ENCODE measurements around the gene UBASH3A.

The UBASH3A gene

DNA sequence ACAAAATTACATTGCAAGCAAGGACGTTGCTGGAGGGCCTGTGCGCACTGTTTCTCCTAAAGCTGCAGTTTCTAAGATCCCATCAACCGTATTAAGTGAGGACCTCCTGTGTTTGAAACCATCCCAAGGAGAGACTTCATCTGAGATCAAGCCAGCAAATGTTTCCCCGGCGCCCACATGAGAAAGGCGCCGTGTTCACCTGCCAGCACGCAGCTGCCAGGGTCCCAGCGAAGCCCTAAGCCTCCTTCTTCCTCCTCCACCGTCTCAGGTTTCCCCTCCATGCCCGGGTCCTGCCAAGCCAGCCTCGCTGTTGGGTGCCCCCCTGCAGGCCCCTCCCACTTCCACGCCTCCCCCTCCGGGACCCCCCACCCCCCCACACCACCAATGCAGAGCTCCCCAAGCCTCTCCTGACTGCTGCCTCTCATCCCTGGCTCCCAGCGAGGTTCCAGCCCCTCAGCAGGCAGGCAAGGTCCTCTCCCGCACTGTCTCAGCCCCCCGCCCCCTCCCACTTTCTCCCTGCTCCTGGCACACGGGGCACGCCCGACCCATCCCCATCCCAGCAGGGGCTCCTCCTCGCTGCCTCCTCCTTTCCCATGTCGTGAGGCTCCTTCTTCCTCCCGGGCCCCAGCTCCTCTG, 28.7 kb upstream of the UBASH3A start:
- H3K27ac ChIP-seq, result peak overlapping the region; percentile 66; the same call in 1 of the 2 replicates

DNA sequence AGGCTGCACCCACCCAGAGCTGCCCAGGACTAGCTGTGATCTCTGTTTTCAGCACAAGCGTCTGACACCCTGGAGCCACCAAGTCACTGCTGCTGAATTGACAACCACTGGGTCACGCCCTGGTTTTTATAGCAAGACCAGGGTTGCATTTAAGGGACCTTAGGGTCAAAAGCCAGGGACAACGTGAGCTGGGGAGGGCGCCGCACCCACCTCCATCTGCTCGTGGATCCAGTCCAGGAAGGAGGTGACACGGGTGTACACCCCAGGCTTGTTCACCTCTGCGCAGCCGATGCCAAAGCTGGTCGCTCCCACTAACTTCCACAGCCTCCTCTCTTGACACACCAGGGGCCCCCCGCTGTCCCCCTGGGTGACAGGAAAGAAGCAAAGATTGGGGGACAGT, 28.2 kb upstream of the UBASH3A start:
- TF ChIP-seq, protein P1, sequence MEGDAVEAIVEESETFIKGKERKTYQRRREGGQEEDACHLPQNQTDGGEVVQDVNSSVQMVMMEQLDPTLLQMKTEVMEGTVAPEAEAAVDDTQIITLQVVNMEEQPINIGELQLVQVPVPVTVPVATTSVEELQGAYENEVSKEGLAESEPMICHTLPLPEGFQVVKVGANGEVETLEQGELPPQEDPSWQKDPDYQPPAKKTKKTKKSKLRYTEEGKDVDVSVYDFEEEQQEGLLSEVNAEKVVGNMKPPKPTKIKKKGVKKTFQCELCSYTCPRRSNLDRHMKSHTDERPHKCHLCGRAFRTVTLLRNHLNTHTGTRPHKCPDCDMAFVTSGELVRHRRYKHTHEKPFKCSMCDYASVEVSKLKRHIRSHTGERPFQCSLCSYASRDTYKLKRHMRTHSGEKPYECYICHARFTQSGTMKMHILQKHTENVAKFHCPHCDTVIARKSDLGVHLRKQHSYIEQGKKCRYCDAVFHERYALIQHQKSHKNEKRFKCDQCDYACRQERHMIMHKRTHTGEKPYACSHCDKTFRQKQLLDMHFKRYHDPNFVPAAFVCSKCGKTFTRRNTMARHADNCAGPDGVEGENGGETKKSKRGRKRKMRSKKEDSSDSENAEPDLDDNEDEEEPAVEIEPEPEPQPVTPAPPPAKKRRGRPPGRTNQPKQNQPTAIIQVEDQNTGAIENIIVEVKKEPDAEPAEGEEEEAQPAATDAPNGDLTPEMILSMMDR (conservative IDR thresholded peaks at IDR 0.05), result no peak
- peak overlapping the region; percentile 66 for H3K27ac ChIP-seq

More for the DNA sequence above, 28.7 kb upstream of the UBASH3A start:
- TF ChIP-seq, protein P1 (conservative IDR thresholded peaks at IDR 0.05), result no peak

DNA sequence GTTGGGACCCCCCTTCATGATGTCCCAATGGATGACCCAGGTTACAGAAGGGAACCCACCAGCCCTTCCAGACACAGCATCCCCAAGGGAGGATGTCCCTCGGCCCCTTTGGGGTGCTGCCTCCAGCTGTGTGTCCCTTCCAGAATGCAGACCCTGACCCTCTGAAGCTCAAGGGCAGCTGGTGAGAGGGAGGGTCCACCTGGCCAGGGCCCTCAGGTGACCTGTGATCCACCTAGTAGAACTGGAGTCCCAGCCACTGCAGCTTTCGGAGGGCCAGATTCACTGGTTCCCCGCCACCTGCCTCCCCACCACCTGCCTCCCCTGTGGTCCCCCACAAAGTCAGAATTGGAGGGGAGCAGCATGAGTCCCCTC, 27.8 kb upstream of the UBASH3A start:
- TF ChIP-seq, protein P1 (conservative IDR thresholded peaks at IDR 0.05), result no peak
- peak overlapping the region; percentile 66 for H3K27ac ChIP-seq

DNA sequence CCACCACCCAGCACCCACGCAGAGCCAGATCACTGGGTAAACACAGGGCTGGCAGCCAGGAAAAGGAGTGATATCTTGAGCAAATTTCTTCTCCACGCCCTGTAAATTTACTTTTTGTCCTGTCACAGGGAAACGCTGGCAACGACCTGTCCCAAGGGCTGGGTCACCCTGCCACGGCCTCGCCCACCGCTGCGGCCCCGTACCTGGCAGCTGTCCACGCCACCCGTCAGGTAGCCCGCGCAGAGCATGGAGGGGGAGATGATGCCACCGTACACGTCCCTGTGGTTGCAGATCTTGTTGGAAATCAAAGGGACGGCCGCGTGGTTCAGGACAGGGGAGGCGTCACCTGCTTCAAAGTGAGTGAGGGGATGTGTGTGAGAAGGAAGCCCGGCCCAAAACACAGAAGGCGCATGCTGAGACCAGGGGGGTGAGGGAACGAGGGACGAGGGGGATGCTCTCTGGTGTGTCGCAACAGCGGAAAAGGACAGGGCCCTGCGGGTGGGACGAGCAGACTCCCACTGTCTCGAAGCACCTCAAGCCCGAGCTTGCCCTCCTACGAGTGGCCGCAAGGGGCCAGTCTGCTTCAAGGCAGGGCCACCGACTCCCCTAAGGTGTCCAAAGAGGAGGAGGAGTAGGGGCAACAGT, 27.2 kb upstream of the UBASH3A start:
- TF ChIP-seq, protein P1 (conservative IDR thresholded peaks at IDR 0.05), result no peak

DNA sequence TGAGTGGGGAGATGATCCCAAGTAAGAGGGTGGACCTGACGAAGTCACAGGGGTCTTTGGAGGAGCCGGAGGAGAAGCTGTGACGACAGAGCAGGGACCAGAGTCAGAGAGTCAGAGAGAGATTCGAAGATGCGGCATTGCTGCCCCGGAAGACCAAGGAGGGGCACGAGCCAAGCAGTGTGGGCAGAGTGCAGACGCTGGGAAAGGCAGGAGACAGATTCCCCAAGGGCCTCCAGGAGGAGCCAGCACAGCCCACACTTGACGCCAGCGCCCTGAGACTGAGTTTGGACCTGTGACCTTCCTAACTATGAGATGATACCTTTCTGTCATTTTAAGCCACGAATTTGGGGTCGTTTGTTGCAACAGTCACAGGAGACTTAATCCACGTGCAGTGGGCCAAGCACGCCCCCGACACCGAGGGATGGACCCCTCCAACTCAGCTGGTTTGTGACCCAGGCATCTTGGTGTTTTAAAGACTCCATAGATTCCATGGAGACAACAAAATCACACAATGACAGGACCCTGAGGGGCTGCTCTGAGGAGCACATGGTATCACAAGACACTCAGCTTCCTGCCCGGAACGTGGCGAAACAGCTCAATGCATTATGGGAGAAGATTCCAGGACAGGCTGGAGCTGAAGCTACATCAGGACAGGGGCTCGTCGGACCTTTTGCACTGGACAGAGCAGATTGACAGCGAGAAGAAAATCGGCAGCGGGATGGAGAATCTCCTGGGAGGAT, 26.3 kb upstream of the UBASH3A start:
- peak overlapping the region; percentile 66; the same call in 1 of the 2 replicates for H3K27ac ChIP-seq
- TF ChIP-seq, protein P1 (conservative IDR thresholded peaks at IDR 0.05), result no peak

More for the DNA sequence above, 27.2 kb upstream of the UBASH3A start:
- H3K27ac ChIP-seq, result peak overlapping the region; percentile 66

DNA sequence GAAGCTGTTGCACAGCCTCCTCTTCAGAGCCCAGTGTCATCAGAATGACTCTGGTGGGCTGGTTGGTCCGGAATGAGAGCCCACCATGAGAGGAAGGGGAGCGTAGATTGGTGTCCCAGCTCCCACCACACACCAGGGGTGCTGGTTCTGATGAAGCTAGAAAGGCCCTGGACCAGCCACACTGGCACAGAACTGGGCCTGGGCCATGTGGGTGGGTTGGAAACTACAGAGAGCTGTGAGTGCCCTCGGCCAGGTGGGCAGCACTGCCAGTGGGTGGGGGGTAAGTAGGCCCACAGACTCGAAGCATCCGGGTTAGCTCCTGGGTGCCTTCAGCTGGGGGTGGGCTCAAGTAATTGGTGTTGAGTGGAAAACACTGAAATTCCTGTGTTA, 25.8 kb upstream of the UBASH3A start:
- no peak overlapping the region for H3K27ac ChIP-seq
- TF ChIP-seq, protein P1 (conservative IDR thresholded peaks at IDR 0.05), result no peak

DNA sequence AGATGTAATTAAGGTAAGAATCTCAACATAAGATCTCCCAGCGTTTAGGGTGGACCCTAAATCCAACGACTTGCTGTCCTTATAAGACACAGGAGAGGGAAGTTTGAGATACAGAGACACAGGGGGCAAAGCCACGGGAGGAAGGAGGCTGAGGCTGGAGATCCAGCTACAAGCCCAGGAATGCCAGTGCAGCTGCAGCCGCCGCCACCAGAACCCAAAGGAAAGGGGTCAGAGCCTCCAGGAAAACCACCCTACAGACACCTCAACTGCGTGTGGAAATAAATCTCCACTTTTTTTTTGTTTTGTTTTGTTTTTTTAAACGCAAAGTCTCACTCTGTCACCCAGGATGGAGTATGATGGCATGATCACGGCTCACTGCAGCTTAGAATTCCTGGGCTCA, 25.3 kb upstream of the UBASH3A start:
- no peak overlapping the region for H3K27ac ChIP-seq
- TF ChIP-seq, protein P1 (conservative IDR thresholded peaks at IDR 0.05), result no peak

Measured in VCaP (cell line).